Activated CD4-positive, alpha-beta T cell treated with anti-CD3 and anti-CD28 coated beads, Interleukin-2, amount 50 U/mL, for 4 hours (primary cell): ENCODE results near the gene CEP131.
A peak's percentile ranks its signal among the peaks of the same experiment; 100 is the strongest.
"Not testable (repeated sequence)": the region's sequence is repeated elsewhere in the genome, so short reads cannot be mapped to it uniquely, and the experiment has no call there.

ENCODE experiments used
- DNase-seq, 2 experiments: peaks; one replicate each; pipeline ENCODE4 v3.0.0-alpha.2; 2020

Gene CEP131

GRCh38 chr17:81162491-81162890 lies 60.3 kb downstream of the CEP131 start:
- no peak for DNase-seq

GRCh38 chr17:81161972-81162371 lies 60.8 kb downstream of the CEP131 start:
- no peak for DNase-seq

- no peak for DNase-seq
These were observed 61.2 kb downstream of the CEP131 start for GRCh38 chr17:81161536-81161935.

GRCh38 chr17:81160747-81161453 lies 61.9 kb downstream of the CEP131 start:
- no peak for DNase-seq

GRCh38 chr17:81160306-81160705 lies 62.5 kb downstream of the CEP131 start:
- no peak for DNase-seq

- DNase-seq = no peak
These were observed 63.0 kb downstream of the CEP131 start for GRCh38 chr17:81159611-81160265.

GRCh38 chr17:81158688-81159590 lies 63.8 kb downstream of the CEP131 start:
- DNase-seq = no peak

GRCh38 chr17:81157848-81158687 lies 64.7 kb downstream of the CEP131 start:
- DNase-seq = no peak

GRCh38 chr17:81156866-81157805 lies 65.6 kb downstream of the CEP131 start:
- DNase-seq = no peak

- no peak for DNase-seq
These were observed 67.8 kb downstream of the CEP131 start for GRCh38 chr17:81154961-81155360.

- DNase-seq = not testable (repeated sequence)
These were observed 68.7 kb downstream of the CEP131 start for GRCh38 chr17:81154016-81154415.

- peak; percentile 25 to 34 for DNase-seq
These were observed 69.4 kb downstream of the CEP131 start for GRCh38 chr17:81153340-81153803.

GRCh38 chr17:81152288-81152828 lies 70.4 kb downstream of the CEP131 start:
- DNase-seq = no peak

GRCh38 chr17:81151278-81151677 lies 71.5 kb downstream of the CEP131 start:
- DNase-seq = no peak

- DNase-seq = no peak
These were observed 72.2 kb downstream of the CEP131 start for GRCh38 chr17:81150377-81151077.

GRCh38 chr17:81148986-81149533 lies 73.7 kb downstream of the CEP131 start:
- DNase-seq = no peak

- DNase-seq = no peak
These were observed 74.2 kb downstream of the CEP131 start for GRCh38 chr17:81148571-81148970.

- DNase-seq = no peak
These were observed 75.1 kb downstream of the CEP131 start for GRCh38 chr17:81147701-81148100.

- DNase-seq = not testable (repeated sequence)
These were observed 76.6 kb downstream of the CEP131 start for GRCh38 chr17:81146208-81146607.

- DNase-seq = no peak
These were observed 78.4 kb downstream of the CEP131 start for GRCh38 chr17:81144423-81144781.
